Ectodermal cell (in vitro differentiated cells): ENCODE data around the gene CCDC159.
"Not testable (repeated sequence)": the region's sequence is repeated elsewhere in the genome, so short reads cannot be mapped to it uniquely, and the experiment has no call there.

Experiments
- H3K27ac ChIP-seq: 2 replicates; pipeline ENCODE4 v1.7.0; 2013; ENCODE audit warnings: mild to moderate bottlenecking, low read depth, low read length; ENCODE audit not compliant: insufficient read depth, poor library complexity, severe bottlenecking
- H3K27me3 ChIP-seq: 2 replicates; pipeline ENCODE4 v1.7.0; 2013; ENCODE audit warnings: mild to moderate bottlenecking, low read length; ENCODE audit not compliant: insufficient read depth, control insufficient read depth, poor library complexity, severe bottlenecking
- H3K36me3 ChIP-seq: one replicate; pipeline ENCODE4 v1.7.0; 2013; ENCODE audit warnings: low read length; ENCODE audit not compliant: control insufficient read depth, insufficient read depth
- H3K4me1 ChIP-seq: one replicate; pipeline ENCODE4 v1.7.0; 2013; ENCODE audit warnings: low read length; ENCODE audit not compliant: control insufficient read depth, insufficient read depth
- H3K4me3 ChIP-seq: 2 replicates; pipeline ENCODE4 v1.7.0; 2013; ENCODE audit warnings: low read depth, low read length, control low read depth; ENCODE audit not compliant: insufficient read depth
- H3K9me3 ChIP-seq: 2 replicates; pipeline ENCODE4 v1.7.0; 2013; ENCODE audit warnings: mild to moderate bottlenecking, low read length, moderate library complexity; ENCODE audit not compliant: control insufficient read depth
- WGBS, 2 experiments: methylation state at CpG; one replicate each; pipeline ENCODE4 v1.1.7; 2013; ENCODE audit warnings: missing lambda C conversion rate in 2 of 2; 5-methylcytosine and 5-hydroxymethylcytosine counted together

The CCDC159 gene

DNA sequence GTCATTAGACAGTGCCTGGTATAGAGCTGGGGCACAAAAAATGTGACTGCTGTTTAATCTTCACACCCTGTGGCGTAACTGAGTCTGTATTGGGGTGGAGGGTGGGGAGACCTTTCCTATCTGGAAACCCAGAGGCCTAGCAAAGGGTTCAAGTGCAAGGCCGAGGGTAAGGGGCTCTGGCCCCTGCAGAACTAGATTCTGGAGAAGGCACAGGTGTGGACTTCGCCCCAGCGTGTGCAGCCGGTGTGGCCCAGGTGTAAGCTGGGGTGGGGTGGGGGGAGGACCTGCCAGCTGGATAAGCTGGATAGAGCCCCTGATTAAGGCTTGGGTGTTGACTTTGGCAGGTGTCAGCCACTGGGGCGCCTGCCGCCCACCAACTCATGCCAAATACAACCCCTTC is 8.2 kb upstream of the CCDC159 start:
- Histone ChIP-seq H3K27ac (no peak overlapping the region), H3K36me3 (peaks cover 2% of the 10 kb centered on the region), H3K4me1 (no peaks in the 10 kb centered on the region), H3K4me3 (no peak overlapping the region), H3K9me3 (no peaks in the 10 kb centered on the region), H3K27me3 (peaks cover 11% of the 10 kb centered on the region)
- WGBS, 2 experiments: 91 to 94% methylated on average over 7 of the region's 7 CpGs

DNA sequence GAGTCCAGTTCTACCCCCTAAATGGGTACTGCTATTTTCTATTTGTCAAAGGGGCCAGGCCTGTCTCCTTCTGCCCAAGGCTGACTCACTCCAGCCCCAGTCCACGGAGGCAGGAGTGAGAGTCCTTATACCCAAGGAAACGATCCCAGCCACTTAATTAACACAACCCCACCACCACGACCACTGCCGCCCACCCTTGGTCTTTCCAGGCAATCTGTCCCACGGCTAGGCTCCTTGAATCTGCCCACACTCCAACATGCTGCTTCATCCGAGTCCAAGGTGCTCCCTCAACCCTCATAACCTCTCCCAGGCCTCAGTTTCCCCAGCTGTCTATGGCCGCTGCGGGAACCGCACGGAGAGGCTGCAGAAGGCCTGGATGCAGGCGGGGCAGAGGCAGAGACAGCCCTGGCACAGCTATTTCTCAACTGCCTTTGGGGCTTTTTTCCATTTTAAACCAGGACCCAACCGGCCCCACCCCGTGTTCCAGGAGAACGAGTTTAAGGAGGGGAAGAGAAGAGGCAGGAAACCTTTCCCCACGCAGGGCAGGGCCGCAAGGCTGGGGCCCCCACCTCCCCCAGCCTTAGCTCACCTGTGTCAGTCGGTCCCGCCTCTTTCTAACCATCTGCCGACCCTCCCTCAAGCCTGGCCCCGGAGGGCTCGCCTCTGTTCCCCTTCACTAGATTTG is 7.6 kb upstream of the CCDC159 start:
- no peaks in the 10 kb centered on the region for H3K9me3 ChIP-seq
- H3K27ac ChIP-seq: no peak overlapping the region
- WGBS, 2 experiments: 44 to 45% methylated on average over 21 of the region's 21 CpGs
- peaks cover 2% of the 10 kb centered on the region for H3K36me3 ChIP-seq
- H3K27me3 ChIP-seq: peaks cover 11% of the 10 kb centered on the region
- peak overlapping the region; percentile 57 for H3K4me3 ChIP-seq
- H3K4me1 ChIP-seq: no peaks in the 10 kb centered on the region

DNA sequence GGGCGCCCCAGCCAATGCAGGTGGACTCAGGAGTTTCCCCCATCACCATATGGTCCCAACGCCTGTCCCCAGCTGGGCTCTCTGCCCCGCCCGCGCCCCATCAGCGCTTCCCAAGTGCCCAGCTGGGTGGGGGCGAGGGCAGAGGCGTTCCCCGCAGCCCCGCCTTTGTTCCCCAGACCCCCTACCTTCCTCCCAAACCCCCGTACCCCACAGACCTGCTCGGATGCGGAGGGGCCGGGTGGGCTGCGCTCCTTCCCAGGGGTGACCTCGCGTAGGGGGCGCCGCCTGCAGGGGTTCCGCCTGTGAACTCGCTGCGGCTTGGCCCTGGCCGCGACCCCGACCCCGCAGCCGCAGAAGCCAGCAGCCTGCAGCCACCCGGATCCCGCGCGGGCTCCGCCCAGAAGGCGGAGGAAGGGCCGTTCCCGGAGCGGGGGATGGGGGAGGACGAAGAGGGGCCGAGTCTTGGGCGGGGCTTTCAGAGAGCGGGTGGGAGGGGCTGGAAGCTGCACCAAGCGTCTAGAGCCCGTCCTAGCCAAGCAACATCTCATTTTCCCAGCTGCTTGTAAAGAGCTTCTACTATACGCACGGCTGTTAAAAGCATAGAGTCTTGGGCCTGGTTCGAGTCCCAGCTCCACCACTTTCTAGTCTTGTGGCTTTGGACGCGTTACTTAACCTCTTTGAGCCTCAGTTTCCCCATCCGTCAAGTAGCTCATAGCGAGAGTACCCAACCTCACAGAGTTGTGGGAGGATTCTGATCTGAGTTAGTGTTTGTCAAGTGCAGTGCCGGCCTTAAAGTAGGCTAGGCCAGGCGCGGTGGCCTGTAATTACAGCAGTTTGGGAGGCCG is 6.8 kb upstream of the CCDC159 start, which contains the start of gene RAB3D:
Gene RAB3D (minus strand): TSS at position 404 of the 845 bp plus-strand sequence. CDS start 2,258 bp downstream, outside the sequence.
- Histone ChIP-seq H3K27ac (no peak within 1 kb of the TSS), H3K27me3 (peaks cover 11% of the 10 kb centered on the region), H3K9me3 (no peaks in the 10 kb centered on the region), H3K36me3 (peaks cover 2% of the 10 kb centered on the region), H3K4me3 (peak within 1 kb of the TSS; percentile 57), H3K4me1 (no peaks in the 10 kb centered on the region)
- 11 to 12% methylated on average over 53 of the region's 53 CpGs for WGBS, 2 experiments

DNA sequence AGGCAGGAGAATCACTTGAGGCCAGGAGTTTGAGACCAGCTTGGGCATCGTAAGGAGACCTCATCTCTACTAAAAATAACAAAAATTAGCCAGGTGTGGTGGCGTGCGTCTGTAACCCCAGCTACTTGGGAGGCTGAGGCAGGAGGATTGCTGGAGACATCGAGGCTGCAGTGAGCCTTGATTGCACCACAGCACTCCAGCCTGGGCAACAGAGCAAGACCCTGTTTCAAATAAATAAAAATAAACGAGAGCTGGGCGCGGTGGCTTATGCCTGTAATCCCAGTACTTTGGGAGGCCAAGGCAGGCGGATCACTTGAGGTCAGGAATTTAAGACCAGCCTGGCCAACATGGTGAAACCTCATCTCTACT is 6.2 kb upstream of the CCDC159 start:
- not testable (repeated sequence) for H3K36me3 ChIP-seq, H3K27ac ChIP-seq, H3K4me1 ChIP-seq, H3K9me3 ChIP-seq
- WGBS, 2 experiments: 92 to 93% methylated on average over 8 of the region's 8 CpGs
- Histone ChIP-seq H3K27me3 (peaks cover 11% of the 10 kb centered on the region), H3K4me3 (peak overlapping the region; percentile 57)

DNA sequence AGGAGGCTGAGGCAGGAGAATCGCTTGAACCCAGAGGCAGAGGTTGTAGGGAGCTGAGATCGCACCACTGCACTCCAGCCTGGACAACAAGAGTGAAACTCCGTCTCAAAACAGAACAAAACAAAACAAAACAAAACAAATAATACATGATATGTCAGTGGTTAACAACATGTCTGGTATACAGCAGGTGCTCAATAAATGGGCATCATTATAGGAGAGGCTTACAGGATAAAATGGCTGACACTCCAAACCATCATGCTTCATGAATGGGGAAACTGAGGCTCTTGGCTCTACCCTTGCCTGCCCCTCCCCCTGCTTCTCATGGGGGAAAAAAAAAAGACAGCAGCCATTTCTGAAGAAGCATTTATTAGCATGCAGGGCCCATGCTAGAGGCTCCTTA is 3.9 kb upstream of the CCDC159 start:
- H3K36me3 ChIP-seq: peaks cover 2% of the 10 kb centered on the region
- H3K4me1 ChIP-seq: peaks cover 5% of the 10 kb centered on the region
- H3K27me3 ChIP-seq: peaks cover 11% of the 10 kb centered on the region
- H3K27ac ChIP-seq: no peak overlapping the region
- 98 to 100% methylated on average over 3 of the region's 3 CpGs for WGBS, 2 experiments
- H3K9me3 ChIP-seq: no peaks in the 10 kb centered on the region
- H3K4me3 ChIP-seq: no peak overlapping the region

DNA sequence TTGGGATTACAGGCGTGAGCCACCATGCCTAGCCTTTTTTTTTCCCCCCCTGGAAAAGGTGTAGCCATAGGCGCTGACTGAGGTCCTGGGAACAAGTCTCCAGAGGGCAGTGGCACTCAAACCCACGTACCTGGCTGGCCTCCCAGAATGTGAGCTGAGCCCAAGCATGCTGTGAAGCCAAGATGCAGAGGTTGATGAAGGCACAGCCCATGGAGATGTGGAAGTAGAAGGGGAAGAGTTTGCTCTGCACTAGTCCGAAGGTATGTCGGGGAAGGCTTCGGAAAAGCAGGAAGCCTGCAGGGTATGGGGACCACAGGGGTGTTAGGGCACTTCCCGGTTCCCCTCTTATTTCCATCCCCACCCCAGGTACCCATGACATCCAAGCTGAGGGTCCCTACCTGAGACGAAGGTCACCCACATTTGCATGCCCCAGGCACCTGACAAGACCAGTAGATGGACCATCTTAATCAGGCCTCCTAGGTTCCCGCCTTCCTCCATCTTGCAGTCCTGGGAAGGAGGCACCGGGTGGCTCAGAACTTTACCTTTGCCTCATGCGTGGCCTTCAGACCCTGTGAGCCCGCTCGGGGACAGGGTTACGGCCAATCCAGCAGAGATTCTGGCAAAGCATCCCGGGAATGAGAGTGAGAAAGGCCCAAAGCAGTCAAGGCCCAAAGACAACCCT is 1.1 kb upstream of the CCDC159 start:
- Histone ChIP-seq H3K27me3 (no peaks in the 10 kb centered on the region), H3K27ac (no peak overlapping the region), H3K9me3 (no peaks in the 10 kb centered on the region), H3K4me3 (peak overlapping the region; percentile 53), H3K36me3 (peaks cover 2% of the 10 kb centered on the region), H3K4me1 (peaks cover 5% of the 10 kb centered on the region)
- WGBS, 2 experiments: 67 to 68% methylated on average over 13 to 15 of the region's 15 CpGs

DNA sequence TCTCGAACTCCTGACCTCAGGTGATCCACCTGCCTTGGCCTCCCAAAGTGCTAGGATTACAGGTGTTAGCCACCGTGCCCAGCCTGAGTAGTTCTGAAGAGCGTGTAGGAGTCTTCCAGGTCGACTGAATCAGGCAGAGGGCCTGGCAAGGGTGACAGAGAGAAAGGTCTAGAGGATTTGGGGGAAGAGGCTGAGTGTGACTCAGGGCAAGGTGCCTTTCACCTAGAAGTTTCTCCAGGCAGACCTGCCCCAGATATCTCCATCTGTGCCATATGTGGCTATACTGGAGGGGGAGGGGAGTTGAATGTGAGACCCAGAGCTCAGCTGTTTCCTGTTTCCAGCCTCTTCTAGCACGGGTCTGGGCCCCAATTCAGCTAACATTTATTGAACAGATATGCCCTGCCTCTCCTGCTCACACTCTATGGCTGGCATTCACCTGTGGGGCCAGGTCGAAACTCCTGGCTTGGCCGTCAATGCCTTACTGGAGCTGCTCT is 1.3 kb downstream of the CCDC159 start:
- H3K4me3 ChIP-seq: no peak overlapping the region
- no peaks in the 10 kb centered on the region for H3K36me3 ChIP-seq
- WGBS, 2 experiments: 82 to 88% methylated on average over 7 of the region's 7 CpGs
- H3K9me3 ChIP-seq: no peaks in the 10 kb centered on the region
- H3K4me1 ChIP-seq: peaks cover 5% of the 10 kb centered on the region
- no peaks in the 10 kb centered on the region for H3K27me3 ChIP-seq
- no peak overlapping the region for H3K27ac ChIP-seq

DNA sequence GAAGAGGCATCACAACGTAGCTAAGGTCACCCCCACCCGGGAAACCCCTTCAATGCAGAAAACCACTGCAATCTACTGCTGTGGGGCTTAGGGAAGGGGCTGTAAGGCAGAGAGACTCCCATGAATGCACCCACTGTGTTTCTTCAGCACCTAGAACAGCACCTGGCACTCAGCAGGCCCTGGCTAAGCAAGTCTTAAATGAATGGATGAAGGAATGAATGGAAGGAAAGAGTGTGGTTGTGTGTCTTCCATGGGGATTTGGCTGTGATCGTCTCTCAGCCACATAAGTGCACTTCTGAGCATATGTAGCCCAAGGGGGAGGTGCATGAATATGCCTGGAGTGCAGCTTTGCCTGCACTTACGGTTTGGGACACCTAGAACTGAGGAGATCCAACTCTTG is 2.9 kb downstream of the CCDC159 start:
- 80 to 94% methylated on average over 4 of the region's 4 CpGs for WGBS, 2 experiments
- Histone ChIP-seq H3K27ac (no peak overlapping the region), H3K27me3 (no peaks in the 10 kb centered on the region), H3K4me1 (peaks cover 5% of the 10 kb centered on the region), H3K36me3 (no peaks in the 10 kb centered on the region), H3K4me3 (no peak overlapping the region), H3K9me3 (no peaks in the 10 kb centered on the region)

DNA sequence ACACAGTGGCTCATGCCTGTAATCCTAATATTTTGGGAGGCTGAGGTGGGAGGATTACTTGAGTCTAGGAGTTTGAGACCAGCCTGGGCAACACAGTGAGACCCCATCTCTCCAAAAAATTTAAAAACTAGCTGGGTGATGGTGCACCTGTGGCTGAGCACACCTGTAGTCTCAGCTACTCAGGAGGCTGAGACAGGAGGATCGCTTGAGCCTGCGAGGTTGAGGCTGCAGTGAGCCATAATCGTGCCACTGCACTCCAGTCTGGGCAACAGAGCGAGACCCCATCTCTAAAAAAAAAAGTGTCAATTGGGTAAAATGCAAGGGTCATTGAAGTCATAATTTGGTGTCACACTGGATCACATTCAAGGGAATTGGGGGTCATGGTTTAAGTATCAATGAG is 7.8 kb downstream of the CCDC159 start:
- not testable (repeated sequence) for H3K4me3 ChIP-seq, H3K27ac ChIP-seq
- 94 to 95% methylated on average over 4 of the region's 4 CpGs for WGBS, 2 experiments

More for the DNA sequence above, 7.8 kb downstream of the CCDC159 start:
- H3K4me1 ChIP-seq, H3K9me3 ChIP-seq, H3K36me3 ChIP-seq: not testable (repeated sequence)
- H3K27me3 ChIP-seq: peaks cover 10% of the 10 kb centered on the region
